B cell (primary cell): ENCODE results near the gene TRIM38. TPM values are rescaled to one million over a fixed set of nuclear protein-coding genes. Genes with fewer than 3 reads are reported as not detected.

Experiments used
- ATAC-seq: fragments of 200-7000 bp; cut with Tn5 transposase; one replicate; pipeline ENCODE4 v1.10.0; 2021; ENCODE audit warnings: low read depth, mild to moderate bottlenecking, moderate number of reproducible peaks, moderate library complexity
- CTCF ChIA-PET: fragments of 350-600 bp; sonication (Branson Sonifier 250); formaldehyde crosslinking; loops from one replicate; lab custom pipeline; 2021; ENCODE audit warnings: antibody characterized with exemption, inconsistent platforms; lab: Charles Lee
- POLR2A ChIA-PET: fragments of 350-600 bp; sonication (Branson Sonifier 250); formaldehyde crosslinking; loops from one replicate; lab custom pipeline; 2021; ENCODE audit warnings: antibody characterized with exemption; lab: Charles Lee
- DNase-seq: peaks from one replicate; pipeline ENCODE4 v3.0.0; 2013
- H2AFZ ChIP-seq: 2 replicates; pipeline ENCODE4 v1.6.1; 2012; ENCODE audit warnings: mild to moderate bottlenecking, low read depth, low read length; ENCODE audit not compliant: insufficient read depth, poor library complexity, severe bottlenecking
- H3K27ac ChIP-seq, 2 donors: 1 replicate in 1 of 2; 2 replicates in 1 of 2; pipeline ENCODE4 v1.5.1; 2012 to 2013; ENCODE audit warnings: low read length in 2 of 2, mild to moderate bottlenecking in 2 of 2, moderate library complexity in 1 of 2
- H3K27me3 ChIP-seq, 4 experiments: fragments of 200-600 bp in 1 of 4; sonication (generic) in 1 of 4; replicated peaks in 1 of 4; 1 replicate in 2 of 4; 2 replicates in 2 of 4; pipeline versions ENCODE4 v1.6.1 to v1.7.0; 2013 to 2016; ENCODE audit warnings: low read length in 3 of 4, mild to moderate bottlenecking in 2 of 4, mixed read lengths in 1 of 4, moderate library complexity in 1 of 4; ENCODE audit not compliant: insufficient read depth in 4 of 4, control insufficient read depth in 3 of 4; ENCODE audit errors: control extremely low read depth in 1 of 4
- H3K36me3 ChIP-seq, 2 experiments: replicated peaks in 1 of 2; 1 replicate in 1 of 2; 2 replicates in 1 of 2; pipeline versions ENCODE4 v1.6.1 to v1.7.1; 2013; ENCODE audit warnings: low read length in 1 of 2; ENCODE audit not compliant: insufficient read depth in 2 of 2, control insufficient read depth in 1 of 2; ENCODE audit errors: control extremely low read depth in 1 of 2, extremely low read depth in 1 of 2
- H3K4me1 ChIP-seq, 2 donors: fragments of 200-600 bp in 1 of 2; sonication (generic) in 1 of 2; 1 replicate in 1 of 2; 2 replicates in 1 of 2; pipeline versions ENCODE4 v1.5.1 to v1.6.1; 2013 to 2017; ENCODE audit warnings: low read length in 2 of 2; ENCODE audit not compliant: control insufficient read depth in 2 of 2, insufficient read depth in 2 of 2
- H3K4me2 ChIP-seq: replicated peaks from 2 replicates; pipeline ENCODE3; 2012; ENCODE audit warnings: mild to moderate bottlenecking, low read depth, low read length; ENCODE audit not compliant: poor library complexity, severe bottlenecking
- H3K4me3 ChIP-seq, 5 experiments: fragments of 200-600 bp in 1 of 5; sonication (generic) in 1 of 5; 1 replicate in 3 of 5; 2 replicates in 2 of 5; pipeline versions ENCODE4 v1.5.1 to v1.7.0; 2011 to 2016; ENCODE audit warnings: low read length in 4 of 5, mild to moderate bottlenecking in 4 of 5, low read depth in 2 of 5, control low read depth in 1 of 5, moderate library complexity in 1 of 5; ENCODE audit not compliant: insufficient read depth in 1 of 5; ENCODE audit errors: control extremely low read depth in 1 of 5, extremely low read depth in 1 of 5
- H3K79me2 ChIP-seq: fragments of 200-600 bp; sonication (generic); one replicate; pipeline ENCODE4 v1.6.0; 2016; ENCODE audit warnings: low read length; ENCODE audit not compliant: control insufficient read depth, insufficient read depth
- H3K9ac ChIP-seq: fragments of 200-600 bp; sonication (generic); 2 replicates; pipeline ENCODE4 v1.6.1; 2017; ENCODE audit warnings: mild to moderate bottlenecking, low read length, moderate library complexity
- H3K9me3 ChIP-seq, 3 donors: one replicate each; pipeline versions ENCODE4 v1.6.1 to v1.7.1; 2013; ENCODE audit warnings: low read length in 2 of 3; ENCODE audit not compliant: control insufficient read depth in 2 of 3, insufficient read depth in 1 of 3; ENCODE audit errors: control extremely low read depth in 1 of 3
- H4K20me1 ChIP-seq: 2 replicates; pipeline ENCODE4 v1.6.0; 2012; ENCODE audit warnings: mild to moderate bottlenecking, low read length; ENCODE audit not compliant: insufficient read depth, control insufficient read depth, poor library complexity, severe bottlenecking
- H3K27ac Mint-ChIP-seq: one replicate; pipeline ENCODE4 v1.8.0; 2021; ENCODE audit warnings: mixed read lengths
- H3K27me3 Mint-ChIP-seq: one replicate; pipeline ENCODE4 v1.8.0; 2021; ENCODE audit warnings: mixed read lengths
- H3K4me1 Mint-ChIP-seq: one replicate; pipeline ENCODE4 v1.8.0; 2021; ENCODE audit warnings: mixed read lengths
- H3K4me3 Mint-ChIP-seq: one replicate; pipeline ENCODE4 v1.8.0; 2021; ENCODE audit warnings: mixed read lengths
- H3K9me3 Mint-ChIP-seq: one replicate; pipeline ENCODE4 v1.8.0; 2022; ENCODE audit warnings: mixed read lengths; ENCODE audit not compliant: insufficient read depth
- CTCF ChIP-seq: fragments of 200-600 bp; IDR thresholded peaks from one replicate; pipeline ENCODE4 v1.8.0; 2022; ENCODE audit warnings: antibody characterized with exemption, mild to moderate bottlenecking
- EZH2 ChIP-seq: IDR thresholded peaks from 2 replicates; pipeline ENCODE4 v1.6.1; 2012; ENCODE audit warnings: borderline replicate concordance, low read depth, mild to moderate bottlenecking, moderate library complexity, low read length; ENCODE audit not compliant: insufficient read depth, poor library complexity, severe bottlenecking
- WGBS: methylation state at CpG from one replicate; pipeline ENCODE4 v1.1.5; 2013; ENCODE audit warnings: missing lambda C conversion rate; ENCODE audit not compliant: insufficient coverage; 5-methylcytosine and 5-hydroxymethylcytosine counted together
- intact Hi-C: fragments of 100-400 bp; cut with micrococcal nuclease; formaldehyde crosslinking; loops from one replicate; pipeline ENCODE4 v1.10.0; 2022
- polyA plus RNA-seq: library from polyadenylated mRNA; depleted of rRNA; stranded (reverse); fragments of >200 nt; gene quantifications from 2 replicates; pipeline ENCODE4 v1.2.3, GENCODE V29; 2012
- total RNA-seq, 2 donors: library from RNA; stranded (reverse); fragments of 120-200 nt in 1 of 2; gene quantifications; 1 replicate in 1 of 2; 2 replicates in 1 of 2; pipeline versions ENCODE4 v1.2.3 to v1.2.4, GENCODE V29; 2013 to 2022

The TRIM38 gene
- total and polyA plus RNA-seq, 2 donors (not counting 1 experiment from before 2014, with no cell fraction given), result 29.3 to 57.2 TPM

- intact Hi-C loops, result no loop called here
- CTCF ChIA-PET, result no interaction called here
- Histone ChIP-seq H3K4me2 (no peak overlapping the region), H3K9ac (no peak overlapping the region), H3K9me3 (no peaks in the 10 kb centered on the region), H4K20me1 (no peaks in the 10 kb centered on the region), H3K4me3 (no peak overlapping the region), H3K36me3 (no peaks in the 10 kb centered on the region), H3K27ac (no peak overlapping the region), H3K79me2 (no peaks in the 10 kb centered on the region), H3K27me3 (no peaks in the 10 kb centered on the region), H2AFZ (no peak overlapping the region), H3K4me1 (peaks cover 31 to 32% of the 10 kb centered on the region in 2 donors)
- Mint-ChIP-seq H3K4me3 (no peak overlapping the region), H3K4me1 (peaks cover 32% of the 10 kb centered on the region), H3K27me3 (no peaks in the 10 kb centered on the region), H3K27ac (no peak overlapping the region), H3K9me3 (peaks cover 2% of the 10 kb centered on the region)
- no peak for DNase-seq
- no peak for ATAC-seq
- WGBS, result 100% methylated on average over 2 of the region's 3 CpGs
- POLR2A ChIA-PET, result no interaction called here
- no peak for TF ChIP-seq CTCF
- TF ChIP-seq EZH2, result no peak
Measured at GRCh38 chr6:25956226-25956625, 6.4 kb upstream of the TRIM38 start.

GRCh38 chr6:25958700-25959162 lies 3.9 kb upstream of the TRIM38 start:
- Histone ChIP-seq H3K27ac (peak overlapping the region in 1 of 2 donors; percentile 11), H3K9me3 (no peaks in the 10 kb centered on the region), H3K27me3 (no peaks in the 10 kb centered on the region), H3K4me3 (no peak overlapping the region), H4K20me1 (no peaks in the 10 kb centered on the region), H3K36me3 (no peaks in the 10 kb centered on the region), H3K4me2 (peak overlapping the region; percentile 37), H3K79me2 (peaks cover 11% of the 10 kb centered on the region), H2AFZ (peak overlapping the region; percentile 16), H3K9ac (no peak overlapping the region), H3K4me1 (peaks cover 41 to 43% of the 10 kb centered on the region in 2 donors)
- peak overlapping the region; percentile 38 for H3K27ac Mint-ChIP-seq
- WGBS, result no CpG with 5 or more reads among the region's 3 CpGs
- H3K4me1 Mint-ChIP-seq, result peaks cover 47% of the 10 kb centered on the region
- ATAC-seq, result no peak
- ChIA-PET CTCF (interaction anchor here (0.6 to 4.9 kb wide), 4 partner anchors 15 to 206 kb away, joined by 3 to 37 read pairs (median 4); no protein-coding TSS in a partner anchor), POLR2A (interaction anchor here (0.7 to 0.8 kb wide), 2 partner anchors 34 to 96 kb away, joined by 3 read pairs; no protein-coding TSS in a partner anchor)
- DNase-seq, result no peak
- TF ChIP-seq EZH2, result no peak
- TF ChIP-seq CTCF, result no peak
- H3K27me3 Mint-ChIP-seq, result no peaks in the 10 kb centered on the region
- intact Hi-C loops, result no loop called here
- peak overlapping the region; percentile 29 for H3K4me3 Mint-ChIP-seq
- peaks cover 2% of the 10 kb centered on the region for H3K9me3 Mint-ChIP-seq
